ENCODE results near the gene BEST1. TPM values are rescaled to one million over a fixed set of nuclear protein-coding genes. Genes with fewer than 3 reads are reported as not detected.

Gene BEST1
- total and polyA plus RNA-seq, 2 of the 13 experiments (the other 11 are each of a cell fraction or from before 2014, with no cell fraction given): 0.09 to 0.65 TPM

DNA sequence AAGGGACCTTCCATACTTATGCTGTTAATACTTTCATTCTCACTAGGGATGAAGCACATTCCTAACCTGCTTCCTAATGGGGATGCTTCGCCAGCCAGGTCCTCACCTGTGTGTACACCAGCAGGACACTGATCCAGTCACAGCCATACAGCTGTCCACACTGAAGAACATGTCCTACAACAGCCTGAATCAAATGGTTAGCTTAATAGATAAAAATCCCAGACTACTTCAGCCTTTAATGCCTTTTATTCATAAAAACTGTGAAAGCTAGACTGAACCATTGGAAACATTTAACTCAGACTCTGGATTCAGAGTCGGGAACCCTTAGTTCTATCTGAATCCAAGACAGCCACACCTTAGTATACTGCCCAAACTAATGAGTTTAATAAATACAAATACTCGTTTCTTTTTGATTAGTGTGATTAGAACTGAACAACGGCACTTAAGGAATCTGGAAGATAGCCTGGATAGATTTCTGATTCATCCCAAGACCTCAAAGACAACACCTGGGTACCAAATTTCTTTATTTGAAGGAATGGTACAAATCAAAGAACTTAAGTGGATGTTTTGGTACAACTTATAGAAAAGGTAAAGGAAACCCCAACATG lies 14.0 kb downstream of the BEST1 start (continued):
- TF ChIP-seq, protein P1, sequence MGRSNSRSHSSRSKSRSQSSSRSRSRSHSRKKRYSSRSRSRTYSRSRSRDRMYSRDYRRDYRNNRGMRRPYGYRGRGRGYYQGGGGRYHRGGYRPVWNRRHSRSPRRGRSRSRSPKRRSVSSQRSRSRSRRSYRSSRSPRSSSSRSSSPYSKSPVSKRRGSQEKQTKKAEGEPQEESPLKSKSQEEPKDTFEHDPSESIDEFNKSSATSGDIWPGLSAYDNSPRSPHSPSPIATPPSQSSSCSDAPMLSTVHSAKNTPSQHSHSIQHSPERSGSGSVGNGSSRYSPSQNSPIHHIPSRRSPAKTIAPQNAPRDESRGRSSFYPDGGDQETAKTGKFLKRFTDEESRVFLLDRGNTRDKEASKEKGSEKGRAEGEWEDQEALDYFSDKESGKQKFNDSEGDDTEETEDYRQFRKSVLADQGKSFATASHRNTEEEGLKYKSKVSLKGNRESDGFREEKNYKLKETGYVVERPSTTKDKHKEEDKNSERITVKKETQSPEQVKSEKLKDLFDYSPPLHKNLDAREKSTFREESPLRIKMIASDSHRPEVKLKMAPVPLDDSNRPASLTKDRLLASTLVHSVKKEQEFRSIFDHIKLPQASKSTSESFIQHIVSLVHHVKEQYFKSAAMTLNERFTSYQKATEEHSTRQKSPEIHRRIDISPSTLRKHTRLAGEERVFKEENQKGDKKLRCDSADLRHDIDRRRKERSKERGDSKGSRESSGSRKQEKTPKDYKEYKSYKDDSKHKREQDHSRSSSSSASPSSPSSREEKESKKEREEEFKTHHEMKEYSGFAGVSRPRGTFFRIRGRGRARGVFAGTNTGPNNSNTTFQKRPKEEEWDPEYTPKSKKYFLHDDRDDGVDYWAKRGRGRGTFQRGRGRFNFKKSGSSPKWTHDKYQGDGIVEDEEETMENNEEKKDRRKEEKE (IDR thresholded peaks at IDR 0.05): no peak
- no peak for TF ChIP-seq MED8 (CRISPR knock-in tag; IDR thresholded peaks at IDR 0.05; ENCODE audit: insufficient replicate concordance)
- TF ChIP-seq ZNF138 (CRISPR knock-in tag; IDR thresholded peaks at IDR 0.05; ENCODE audit: low read depth): no peak
- TF ChIP-seq ERF (CRISPR knock-in tag; IDR thresholded peaks at IDR 0.05): 0 out of 2 replicates have a peak, but pooled peaks have one; percentile 7
- no peak for TF ChIP-seq ARID4A (CRISPR knock-in tag; IDR thresholded peaks at IDR 0.05; ENCODE audit: borderline replicate concordance)
- no peak for TF ChIP-seq ZBTB38 (CRISPR knock-in tag; IDR thresholded peaks at IDR 0.05)
- no peak for TF ChIP-seq RAD51 (IDR thresholded peaks at IDR 0.05; ENCODE audit: borderline replicate concordance)
- no peak for TF ChIP-seq FOXK2 (IDR thresholded peaks at IDR 0.05)
- no peak for TF ChIP-seq ZNF124 (CRISPR knock-in tag; IDR thresholded peaks at IDR 0.05)
- TF ChIP-seq ZNF20 (CRISPR knock-in tag; IDR thresholded peaks at IDR 0.05): no peak
- TF ChIP-seq ZNF577 (CRISPR knock-in tag; IDR thresholded peaks at IDR 0.05; ENCODE audit: borderline replicate concordance, low read depth): no peak
- TF ChIP-seq HOMEZ (CRISPR knock-in tag; IDR thresholded peaks at IDR 0.05; ENCODE audit: low read depth): no peak
- no peak for TF ChIP-seq ZNF720 (CRISPR knock-in tag; IDR thresholded peaks at IDR 0.05)
- no peak for TF ChIP-seq ZNF75D (CRISPR knock-in tag; IDR thresholded peaks at IDR 0.05; ENCODE audit: borderline replicate concordance)
- TF ChIP-seq, protein P2, sequence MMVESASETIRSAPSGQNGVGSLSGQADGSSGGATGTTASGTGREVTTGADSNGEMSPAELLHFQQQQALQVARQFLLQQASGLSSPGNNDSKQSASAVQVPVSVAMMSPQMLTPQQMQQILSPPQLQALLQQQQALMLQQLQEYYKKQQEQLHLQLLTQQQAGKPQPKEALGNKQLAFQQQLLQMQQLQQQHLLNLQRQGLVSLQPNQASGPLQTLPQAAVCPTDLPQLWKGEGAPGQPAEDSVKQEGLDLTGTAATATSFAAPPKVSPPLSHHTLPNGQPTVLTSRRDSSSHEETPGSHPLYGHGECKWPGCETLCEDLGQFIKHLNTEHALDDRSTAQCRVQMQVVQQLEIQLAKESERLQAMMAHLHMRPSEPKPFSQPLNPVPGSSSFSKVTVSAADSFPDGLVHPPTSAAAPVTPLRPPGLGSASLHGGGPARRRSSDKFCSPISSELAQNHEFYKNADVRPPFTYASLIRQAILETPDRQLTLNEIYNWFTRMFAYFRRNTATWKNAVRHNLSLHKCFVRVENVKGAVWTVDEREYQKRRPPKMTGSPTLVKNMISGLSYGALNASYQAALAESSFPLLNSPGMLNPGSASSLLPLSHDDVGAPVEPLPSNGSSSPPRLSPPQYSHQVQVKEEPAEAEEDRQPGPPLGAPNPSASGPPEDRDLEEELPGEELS (CRISPR knock-in tag; IDR thresholded peaks at IDR 0.05): no peak
- TF ChIP-seq, protein P3, sequence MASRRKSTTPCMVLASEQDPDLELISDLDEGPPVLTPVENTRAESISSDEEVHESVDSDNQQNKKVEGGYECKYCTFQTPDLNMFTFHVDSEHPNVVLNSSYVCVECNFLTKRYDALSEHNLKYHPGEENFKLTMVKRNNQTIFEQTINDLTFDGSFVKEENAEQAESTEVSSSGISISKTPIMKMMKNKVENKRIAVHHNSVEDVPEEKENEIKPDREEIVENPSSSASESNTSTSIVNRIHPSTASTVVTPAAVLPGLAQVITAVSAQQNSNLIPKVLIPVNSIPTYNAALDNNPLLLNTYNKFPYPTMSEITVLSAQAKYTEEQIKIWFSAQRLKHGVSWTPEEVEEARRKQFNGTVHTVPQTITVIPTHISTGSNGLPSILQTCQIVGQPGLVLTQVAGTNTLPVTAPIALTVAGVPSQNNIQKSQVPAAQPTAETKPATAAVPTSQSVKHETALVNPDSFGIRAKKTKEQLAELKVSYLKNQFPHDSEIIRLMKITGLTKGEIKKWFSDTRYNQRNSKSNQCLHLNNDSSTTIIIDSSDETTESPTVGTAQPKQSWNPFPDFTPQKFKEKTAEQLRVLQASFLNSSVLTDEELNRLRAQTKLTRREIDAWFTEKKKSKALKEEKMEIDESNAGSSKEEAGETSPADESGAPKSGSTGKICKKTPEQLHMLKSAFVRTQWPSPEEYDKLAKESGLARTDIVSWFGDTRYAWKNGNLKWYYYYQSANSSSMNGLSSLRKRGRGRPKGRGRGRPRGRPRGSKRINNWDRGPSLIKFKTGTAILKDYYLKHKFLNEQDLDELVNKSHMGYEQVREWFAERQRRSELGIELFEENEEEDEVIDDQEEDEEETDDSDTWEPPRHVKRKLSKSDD (CRISPR knock-in tag; IDR thresholded peaks at IDR 0.05; ENCODE audit: low read depth): no peak
